ENCODE results near the gene LCN15.
A peak's percentile ranks its signal among the peaks of the same experiment; 100 is the strongest.
"Not testable (repeated sequence)": the region's sequence is repeated elsewhere in the genome, so short reads cannot be mapped to it uniquely, and the experiment has no call there.

GRCh38 chr9:136760834-136761544 is 3.3 kb downstream of the LCN15 start:
- not testable (repeated sequence) for TF ChIP-seq EZH2 (IDR thresholded peaks at IDR 0.05; ENCODE audit: low read length)
- peak; percentile 60 to 90 (median 69) for TF ChIP-seq CTCF (optimal IDR thresholded peaks at IDR 0.05 in 1 of 3, IDR thresholded peaks at IDR 0.05 in 1 of 3, conservative IDR thresholded peaks at IDR 0.05 in 1 of 3; ENCODE audit: extremely low read depth in 1 of 3, insufficient read depth in 2 of 3, low read length in 3 of 3)

Measured in keratinocyte (primary cell).